GM18907 (cell line): ENCODE results near the gene IFITM5.

Source experiments
- ATAC-seq: cut with Tn5 transposase; IDR thresholded peaks from one replicate; pipeline ENCODE4 v1.9.1; 2021; ENCODE audit warnings: mild to moderate bottlenecking, moderate library complexity; ENCODE audit not compliant: unreplicated experiment

Gene IFITM5

GRCh38 chr11:269146-269890, 30.0 kb downstream of the IFITM5 start:
- peak; percentile 76 for ATAC-seq

DNA sequence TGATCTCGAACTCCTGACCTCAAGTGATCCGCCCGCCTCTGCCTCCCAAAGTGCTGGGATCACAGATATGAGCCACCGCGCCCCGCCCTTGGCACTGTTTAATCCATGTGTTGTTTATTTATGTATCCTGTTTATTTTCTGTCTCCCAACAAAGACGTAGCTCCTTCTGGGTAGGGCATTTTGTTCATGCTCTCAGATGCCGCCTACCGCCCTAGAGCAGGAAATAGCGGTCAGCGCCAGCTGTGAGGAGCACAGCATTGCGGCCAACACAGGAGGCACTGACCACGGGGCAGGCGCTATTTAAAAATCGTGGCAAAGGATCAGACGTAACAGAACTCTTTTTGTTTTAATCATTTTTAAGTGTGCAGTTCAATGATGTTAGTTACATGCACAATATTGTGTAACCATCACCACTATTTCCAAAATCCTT, 30.6 kb downstream of the IFITM5 start:
- peak; percentile 61 for ATAC-seq

GRCh38 chr11:267491-267994, 31.8 kb downstream of the IFITM5 start:
- no peak for ATAC-seq

DNA sequence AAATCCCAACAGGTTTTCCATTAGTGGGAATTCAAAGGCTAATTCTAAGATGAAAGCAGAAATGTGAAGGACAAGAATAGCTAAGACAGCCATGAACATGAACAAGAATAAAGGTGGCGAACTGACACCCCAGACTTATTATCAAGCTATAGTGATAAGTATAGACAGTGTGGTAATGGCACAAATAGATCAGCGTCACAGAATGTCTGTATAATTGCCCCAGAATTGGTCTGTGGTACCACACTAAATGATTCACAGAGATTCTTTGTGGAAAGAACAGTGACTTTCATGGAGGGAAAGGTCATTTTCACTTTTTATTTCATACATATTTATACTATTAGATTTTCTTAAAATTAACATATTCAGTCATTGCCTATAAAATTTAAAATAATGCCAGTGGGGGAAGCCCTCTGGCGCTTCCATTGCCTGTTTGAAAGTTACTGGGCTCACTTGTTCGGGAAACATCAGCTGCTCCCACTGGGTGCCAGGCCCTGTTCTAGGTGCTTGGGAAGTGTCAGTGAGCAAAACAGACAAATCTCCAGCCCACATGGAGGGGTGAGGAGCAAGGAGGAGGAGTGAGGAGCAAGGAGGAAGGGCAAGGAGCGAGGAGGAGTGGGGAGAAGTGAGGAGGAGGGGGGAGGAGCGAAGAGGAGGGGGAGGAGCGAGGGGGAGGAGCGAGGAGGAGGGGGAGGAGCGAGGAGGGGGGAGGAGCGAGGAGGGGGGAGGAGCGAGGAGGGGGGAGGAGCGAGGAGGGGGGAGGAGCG, 32.5 kb downstream of the IFITM5 start:
- ATAC-seq = no peak

DNA sequence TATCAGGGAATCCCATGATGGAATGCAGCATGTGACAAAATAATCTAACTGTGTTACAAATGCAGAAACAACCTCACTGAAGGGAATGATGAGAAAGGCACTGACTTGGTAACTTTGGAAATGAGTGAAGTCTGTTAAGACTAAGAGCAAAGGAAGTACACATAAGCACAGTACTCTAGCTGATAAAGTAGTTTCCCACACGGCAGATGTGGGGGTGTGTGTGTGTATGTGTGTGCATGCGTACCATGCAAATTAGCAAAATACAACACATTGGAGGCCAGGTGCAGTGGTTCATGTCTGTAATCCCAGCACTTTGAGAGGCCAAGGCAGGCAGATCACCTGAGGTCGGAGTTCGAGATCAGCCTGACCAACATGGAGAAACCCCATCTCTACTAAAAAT, 37.7 kb downstream of the IFITM5 start:
- ATAC-seq = no peak

DNA sequence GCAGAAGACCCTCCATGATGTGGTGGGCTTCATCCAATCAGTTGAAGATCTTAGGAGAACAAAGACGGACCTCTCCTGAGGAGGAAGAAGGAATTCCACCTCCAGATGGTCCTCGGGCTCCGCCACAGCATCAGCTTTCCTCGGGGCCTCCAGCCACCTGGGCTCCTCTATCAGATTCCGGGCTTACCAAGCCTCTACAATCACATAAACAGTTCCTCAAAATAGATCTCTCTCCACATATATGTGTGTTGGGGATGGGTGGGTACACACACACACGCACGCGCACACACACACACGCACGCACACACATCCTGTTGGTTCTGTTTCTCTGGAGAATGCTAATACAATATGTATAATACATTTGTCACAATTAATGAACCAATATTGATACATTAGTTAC, 39.9 kb downstream of the IFITM5 start:
- no peak for ATAC-seq

GRCh38 chr11:257766-258493, 41.4 kb downstream of the IFITM5 start:
- no peak for ATAC-seq

- ATAC-seq = no peak
Observed at GRCh38 chr11:256952-257737, 42.2 kb downstream of the IFITM5 start.

DNA sequence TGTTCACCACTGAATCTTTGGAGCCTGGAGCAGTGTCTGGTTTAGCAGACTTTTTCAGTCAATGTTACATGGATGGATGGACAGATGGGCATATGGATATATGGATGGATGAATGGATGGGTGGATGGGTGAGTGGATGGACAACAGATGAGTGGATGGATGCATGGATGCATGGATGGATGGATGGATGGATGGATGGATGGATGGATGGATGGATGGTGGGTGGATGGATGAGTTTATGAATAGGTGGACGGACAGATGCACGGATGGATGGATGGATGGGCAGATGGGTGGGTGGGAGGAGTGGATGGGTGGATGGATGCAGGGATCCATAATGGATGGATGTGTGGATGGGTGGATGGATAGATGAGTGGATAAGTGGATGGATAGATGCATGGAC, 43.5 kb downstream of the IFITM5 start:
- ATAC-seq = no peak

- ATAC-seq = no peak
Observed at GRCh38 chr11:255176-255575, 44.1 kb downstream of the IFITM5 start.

GRCh38 chr11:253886-254270, 45.4 kb downstream of the IFITM5 start:
- no peak for ATAC-seq

DNA sequence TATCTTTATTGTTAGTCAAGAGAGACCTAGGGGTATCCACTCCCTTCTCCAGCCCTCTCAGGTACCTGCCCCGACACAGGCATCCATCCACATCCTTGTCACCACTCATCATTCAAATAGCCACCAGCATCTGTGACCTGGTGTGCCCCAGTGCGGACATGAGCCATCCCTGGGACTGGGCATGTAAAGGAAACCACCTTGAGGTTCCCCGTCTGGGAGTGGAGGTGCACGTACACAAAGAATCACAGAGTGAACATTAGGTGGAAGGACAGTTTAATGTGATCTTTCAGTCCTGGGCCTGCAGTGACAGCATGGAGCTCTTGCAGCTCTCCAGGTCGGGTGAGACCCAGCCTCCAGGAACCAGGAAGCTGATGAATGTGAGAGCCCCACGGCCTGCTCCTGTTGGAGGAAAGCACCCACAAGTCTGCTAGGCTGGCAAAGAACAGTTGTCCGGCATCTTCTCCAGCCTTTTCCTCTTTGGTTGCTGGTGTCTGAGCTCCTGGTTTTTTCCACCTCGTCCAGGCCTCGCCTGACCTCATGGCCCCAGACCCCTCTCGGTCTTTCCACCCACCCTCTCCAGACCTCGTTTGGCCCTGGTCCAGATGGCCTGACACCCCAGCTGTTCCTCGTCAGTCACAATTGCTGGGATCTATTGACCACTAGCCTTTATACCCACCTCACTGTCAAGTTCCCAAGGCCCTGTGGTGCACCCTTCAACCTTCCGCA, 46.0 kb downstream of the IFITM5 start:
- no peak for ATAC-seq

DNA sequence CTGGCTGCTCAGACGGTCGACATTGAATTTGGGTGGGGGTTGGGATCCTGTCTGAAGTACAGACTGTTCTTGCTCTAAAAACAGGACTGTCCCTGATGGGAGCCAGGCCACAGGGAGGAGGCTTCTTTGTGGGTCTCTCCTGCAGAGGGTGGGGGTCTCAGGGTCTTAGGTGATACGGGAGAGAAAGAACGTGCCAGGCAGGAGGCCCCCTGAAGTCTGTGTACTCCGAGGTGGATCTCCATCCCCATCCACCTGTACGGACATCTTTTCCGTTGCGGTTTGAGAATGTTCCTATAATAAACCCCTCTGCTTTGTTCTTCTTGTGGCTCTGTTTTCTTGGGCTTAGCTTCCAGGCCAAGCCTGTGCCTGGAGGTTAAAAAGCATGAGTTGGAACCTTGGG, 46.7 kb downstream of the IFITM5 start:
- ATAC-seq = no peak

DNA sequence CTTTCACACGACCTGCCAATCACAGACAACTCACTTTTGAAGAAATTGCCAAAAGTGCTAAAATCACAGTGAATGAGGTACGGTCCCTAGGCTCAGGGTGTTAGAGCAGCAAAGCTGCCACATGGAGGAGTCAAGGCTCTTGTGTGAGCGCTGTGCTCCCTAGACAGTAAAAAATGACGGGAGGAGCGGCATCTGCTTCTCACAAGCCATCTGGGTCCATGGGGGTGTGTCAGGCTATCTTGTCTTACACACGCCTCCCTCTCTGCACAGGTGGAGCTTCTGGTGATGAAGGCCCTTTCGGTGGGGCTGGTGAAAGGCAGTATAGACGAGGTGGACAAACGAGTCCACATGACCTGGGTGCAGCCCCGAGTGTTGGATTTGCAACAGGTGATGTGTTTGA, 47.8 kb downstream of the IFITM5 start:
- ATAC-seq = no peak

- ATAC-seq = no peak
Observed at GRCh38 chr11:250740-251299, 48.5 kb downstream of the IFITM5 start.

GRCh38 chr11:250274-250673, 49.1 kb downstream of the IFITM5 start:
- ATAC-seq = no peak

- ATAC-seq = no peak
Observed at GRCh38 chr11:249062-249461, 50.3 kb downstream of the IFITM5 start.
